GM12874 (cell line): ENCODE results near the gene CBARP.

Source experiments
- TF ChIP-seq, protein P1 (sequence below): IDR thresholded peaks from 2 replicates; pipeline ENCODE4 v1.5.1; 2011; ENCODE audit warnings: low read depth, mild to moderate bottlenecking, control low read depth, low read length, moderate library complexity; ENCODE audit not compliant: insufficient read depth

Gene CBARP

DNA sequence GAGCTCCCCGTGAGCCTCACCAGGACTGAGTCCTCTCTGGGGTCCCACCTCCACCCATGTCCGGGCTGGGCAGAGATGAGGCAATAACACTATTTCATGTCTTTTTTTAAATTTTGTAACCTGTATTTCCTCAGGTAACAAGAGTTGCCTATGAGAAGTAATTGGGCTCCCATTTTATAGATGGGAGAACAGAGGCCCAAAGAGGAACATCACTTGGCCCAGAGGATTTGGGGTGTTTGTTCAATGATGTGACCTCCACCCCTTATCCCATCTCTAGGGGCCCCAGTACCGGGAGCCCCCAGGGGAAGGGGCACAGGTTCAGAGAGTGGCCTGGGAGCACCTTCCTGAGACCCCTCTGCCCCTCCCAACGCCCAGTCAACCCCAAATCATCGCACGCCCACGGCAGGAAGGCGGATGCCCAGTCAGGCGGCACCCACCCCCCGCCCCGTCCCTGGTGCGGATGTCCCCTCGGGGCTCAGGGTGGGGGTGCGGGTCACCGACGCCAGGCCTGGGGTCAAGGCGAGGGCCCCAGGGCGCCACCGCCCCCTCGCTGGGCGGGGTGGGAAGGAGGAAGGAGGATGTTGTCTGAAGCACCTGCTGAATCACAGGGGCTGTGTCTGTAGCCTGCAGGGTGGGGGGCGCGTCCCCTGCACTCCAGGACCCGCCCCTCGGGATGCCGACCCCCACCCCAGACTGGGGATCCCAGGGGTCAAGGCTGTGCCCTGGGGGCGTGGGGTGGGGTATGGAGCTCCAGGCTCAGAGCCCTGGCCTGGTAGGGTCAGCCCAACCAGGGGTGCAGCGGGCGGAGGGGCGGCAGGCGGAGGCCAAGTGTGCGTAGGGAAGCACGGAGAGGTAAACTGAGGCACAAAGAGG is 22.3 kb upstream of the CBARP start:
- TF ChIP-seq, protein P1, sequence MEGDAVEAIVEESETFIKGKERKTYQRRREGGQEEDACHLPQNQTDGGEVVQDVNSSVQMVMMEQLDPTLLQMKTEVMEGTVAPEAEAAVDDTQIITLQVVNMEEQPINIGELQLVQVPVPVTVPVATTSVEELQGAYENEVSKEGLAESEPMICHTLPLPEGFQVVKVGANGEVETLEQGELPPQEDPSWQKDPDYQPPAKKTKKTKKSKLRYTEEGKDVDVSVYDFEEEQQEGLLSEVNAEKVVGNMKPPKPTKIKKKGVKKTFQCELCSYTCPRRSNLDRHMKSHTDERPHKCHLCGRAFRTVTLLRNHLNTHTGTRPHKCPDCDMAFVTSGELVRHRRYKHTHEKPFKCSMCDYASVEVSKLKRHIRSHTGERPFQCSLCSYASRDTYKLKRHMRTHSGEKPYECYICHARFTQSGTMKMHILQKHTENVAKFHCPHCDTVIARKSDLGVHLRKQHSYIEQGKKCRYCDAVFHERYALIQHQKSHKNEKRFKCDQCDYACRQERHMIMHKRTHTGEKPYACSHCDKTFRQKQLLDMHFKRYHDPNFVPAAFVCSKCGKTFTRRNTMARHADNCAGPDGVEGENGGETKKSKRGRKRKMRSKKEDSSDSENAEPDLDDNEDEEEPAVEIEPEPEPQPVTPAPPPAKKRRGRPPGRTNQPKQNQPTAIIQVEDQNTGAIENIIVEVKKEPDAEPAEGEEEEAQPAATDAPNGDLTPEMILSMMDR, result no peak

DNA sequence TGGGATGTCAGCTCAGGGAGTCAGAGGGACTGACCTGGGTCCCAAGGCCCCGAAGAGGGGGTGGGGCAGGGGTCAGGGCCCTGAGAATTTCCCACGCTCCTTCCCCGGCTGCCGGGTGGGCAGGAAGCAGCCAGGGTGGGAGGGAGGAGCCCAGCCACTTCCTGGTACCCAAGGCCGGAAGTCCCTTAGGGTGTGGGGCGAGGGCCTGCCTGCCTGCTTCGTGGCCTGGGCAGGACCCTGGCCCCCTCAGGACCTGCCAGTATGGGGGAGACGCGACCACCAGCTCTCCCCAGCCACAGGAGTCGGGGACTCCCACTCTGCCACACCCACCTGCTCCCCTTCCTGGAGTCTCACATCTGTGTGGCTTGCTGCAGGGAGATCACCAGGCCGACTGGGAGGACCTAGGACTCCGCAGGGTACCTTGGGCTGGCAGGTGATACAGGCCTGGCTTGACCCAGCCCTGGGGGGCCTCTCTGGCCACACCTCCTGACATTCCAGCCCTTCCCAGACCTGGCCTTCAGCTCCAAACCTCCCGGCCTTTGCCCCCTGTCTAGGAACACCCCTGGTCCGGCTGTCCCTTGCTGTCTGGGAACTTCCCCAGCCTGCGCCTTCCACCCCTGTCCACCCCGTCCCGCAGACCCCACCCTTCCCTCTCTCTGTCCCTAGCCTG is 21.5 kb upstream of the CBARP start:
- TF ChIP-seq, protein P1, result no peak

DNA sequence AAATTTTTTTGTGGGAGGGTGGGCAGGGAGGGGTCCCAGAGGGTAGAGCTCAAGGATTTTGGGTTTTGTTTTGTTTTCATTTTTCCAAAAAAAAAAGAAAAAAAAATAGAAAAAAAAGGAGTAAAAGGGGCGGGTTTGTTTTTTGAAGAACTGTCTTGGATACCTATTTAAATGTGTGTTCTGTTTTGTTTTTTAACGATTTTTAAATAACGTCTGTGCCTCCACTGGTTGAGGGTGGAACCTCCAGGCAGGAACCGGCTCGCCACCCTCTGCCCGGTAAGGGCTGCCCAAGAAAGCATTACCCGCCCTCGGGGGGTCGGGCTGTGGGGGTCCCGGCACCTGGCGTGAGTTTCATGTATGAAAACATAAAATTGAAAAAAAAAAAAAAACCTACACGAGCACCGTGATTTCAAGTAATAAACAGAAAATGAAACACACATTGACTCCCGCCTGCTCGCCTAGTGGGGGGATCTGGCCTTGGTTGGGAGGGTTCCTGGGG is 21.0 kb upstream of the CBARP start:
- TF ChIP-seq, protein P1, result no peak

DNA sequence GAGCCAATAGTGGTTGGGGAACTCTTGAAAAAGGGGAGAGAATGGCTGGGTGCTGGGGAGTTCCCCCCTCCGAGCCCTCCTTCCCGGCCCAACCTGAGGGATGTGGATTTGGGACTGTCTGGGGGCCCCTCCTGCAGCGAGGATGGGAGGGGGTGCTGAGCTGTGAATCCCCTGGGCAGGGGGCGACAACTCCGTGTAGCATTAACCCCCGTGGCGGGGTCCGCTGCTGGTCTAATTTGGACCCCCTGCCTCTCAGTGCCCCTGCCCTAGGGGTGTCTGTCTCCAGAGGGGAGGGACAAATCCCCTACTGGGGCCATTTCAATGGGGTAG is 20.3 kb upstream of the CBARP start:
- TF ChIP-seq, protein P1, result no peak

DNA sequence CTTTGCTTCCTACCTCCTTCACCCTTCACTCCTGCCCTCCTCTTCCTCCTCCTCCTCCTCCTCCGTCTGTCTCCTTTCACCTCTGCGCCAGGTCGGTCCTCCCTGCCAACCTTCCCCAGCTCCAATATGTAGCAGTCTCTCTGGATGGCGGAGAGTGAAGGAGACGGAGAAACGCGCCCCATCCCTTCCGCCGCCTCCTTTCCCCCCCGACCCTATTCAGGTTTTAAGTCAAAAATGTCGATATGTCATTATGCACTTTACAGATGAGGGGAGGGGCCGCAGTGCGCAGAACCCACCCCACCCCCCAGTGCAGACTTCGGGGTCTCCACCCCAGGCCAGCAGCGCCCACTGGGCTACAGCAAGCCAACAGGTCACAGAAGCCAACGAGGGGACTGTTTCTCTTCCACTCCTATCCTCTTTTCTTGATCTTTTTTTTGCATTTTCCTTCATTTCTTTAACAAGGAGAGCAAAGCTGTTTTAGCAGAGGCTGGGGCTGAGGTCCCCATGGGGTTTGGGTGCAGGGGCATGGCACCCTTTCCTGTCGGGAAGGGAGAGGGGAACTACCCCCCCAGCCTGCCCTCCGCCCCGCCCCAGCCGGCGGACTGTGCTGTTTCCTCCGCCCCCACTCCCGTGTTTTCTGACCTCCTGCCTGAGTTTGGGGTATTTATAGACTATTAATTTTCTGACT is 19.8 kb upstream of the CBARP start:
- TF ChIP-seq, protein P1, result no peak

DNA sequence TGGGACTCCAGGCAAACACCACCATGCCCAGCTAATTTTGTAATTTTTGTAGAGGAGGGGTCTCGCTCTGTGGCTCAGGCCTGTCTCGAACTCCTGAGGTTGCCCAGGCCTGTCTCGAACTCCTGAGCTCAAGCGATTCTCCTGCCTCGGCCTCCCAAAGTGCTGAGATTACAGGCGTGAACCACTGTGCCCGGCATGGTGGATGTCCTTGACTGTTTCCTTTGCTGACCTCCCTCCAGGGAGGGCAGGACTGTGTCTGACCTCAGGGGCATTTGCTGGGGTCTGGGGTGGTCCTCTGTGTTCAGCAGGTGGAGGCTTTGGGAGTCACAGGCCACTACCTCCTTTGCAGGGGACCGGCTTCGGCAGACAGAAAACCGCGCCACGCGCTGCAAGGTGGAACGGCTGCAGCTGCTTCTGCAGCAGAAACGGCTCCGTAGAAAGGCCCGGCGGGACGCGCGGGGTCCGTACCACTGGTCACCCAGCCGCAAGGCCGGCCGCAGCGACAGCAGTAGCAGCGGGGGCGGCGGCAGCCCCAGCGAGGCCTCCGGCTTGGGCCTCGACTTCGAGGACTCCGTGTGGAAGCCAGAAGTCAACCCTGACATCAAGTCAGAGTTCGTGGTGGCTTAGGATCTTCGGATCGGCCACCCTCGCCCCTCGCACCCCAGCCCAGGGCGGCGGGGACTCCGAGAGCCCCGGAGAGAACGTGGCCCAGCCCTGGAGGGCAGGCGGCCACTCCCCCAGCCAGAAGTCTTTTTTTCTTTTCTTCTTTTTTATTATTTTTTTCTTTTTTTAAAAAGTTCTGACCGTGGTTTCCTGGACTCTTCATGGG is 19.1 kb upstream of the CBARP start:
- TF ChIP-seq, protein P1, result no peak
